HG03095 (cell line): ENCODE measurements around the gene VMO1.

Source experiments
- ATAC-seq: cut with Tn5 transposase; IDR thresholded peaks from one replicate; pipeline ENCODE4 v1.9.1; 2021; ENCODE audit warnings: moderate library complexity; ENCODE audit not compliant: unreplicated experiment

The VMO1 gene

GRCh38 chr17:4764595-4764994 lies 21.6 kb downstream of the VMO1 start:
- no peak for ATAC-seq

GRCh38 chr17:4759776-4760236 lies 26.4 kb downstream of the VMO1 start:
- ATAC-seq = no peak

DNA sequence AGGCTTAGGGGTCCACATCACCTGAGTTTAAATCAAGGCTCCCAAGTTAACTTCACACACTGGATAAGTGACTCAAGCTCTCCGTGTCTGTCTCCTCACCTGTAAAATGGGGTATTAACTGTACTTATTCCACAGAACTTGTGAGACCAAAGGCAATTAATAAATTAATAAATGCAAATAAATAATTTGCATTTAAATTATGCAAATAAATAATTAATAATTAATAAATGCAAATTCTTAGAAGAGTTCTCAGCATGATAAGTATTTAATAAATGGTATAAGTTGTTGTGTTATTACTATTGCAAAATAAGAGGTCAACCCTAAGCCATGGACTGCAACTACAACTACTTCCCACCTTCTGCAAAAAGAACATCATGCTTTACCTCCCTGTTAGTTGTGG lies 32.8 kb downstream of the VMO1 start:
- ATAC-seq = no peak

GRCh38 chr17:4751932-4752331 lies 34.2 kb downstream of the VMO1 start:
- ATAC-seq = no peak

DNA sequence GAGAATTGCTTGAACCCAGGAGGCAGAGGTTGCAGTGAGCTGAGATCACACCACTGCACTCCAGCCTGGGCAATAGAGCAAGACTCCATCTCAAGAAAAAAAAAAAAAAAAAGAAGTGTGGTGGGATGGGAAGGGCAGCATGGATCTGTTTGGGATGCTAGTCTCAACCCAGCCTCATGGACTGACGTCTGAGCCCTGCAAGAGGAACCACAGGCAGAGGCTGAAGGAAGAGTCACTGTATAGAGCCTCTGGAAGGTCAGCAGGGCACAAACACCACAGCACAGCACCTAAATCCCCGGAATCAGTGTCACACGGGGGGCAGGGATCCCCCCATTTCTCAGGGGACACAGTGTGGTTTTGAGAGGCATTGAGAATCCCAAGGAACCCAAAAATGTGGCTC lies 35.6 kb downstream of the VMO1 start:
- ATAC-seq = no peak

GRCh38 chr17:4748686-4749085 lies 37.5 kb downstream of the VMO1 start:
- no peak for ATAC-seq

DNA sequence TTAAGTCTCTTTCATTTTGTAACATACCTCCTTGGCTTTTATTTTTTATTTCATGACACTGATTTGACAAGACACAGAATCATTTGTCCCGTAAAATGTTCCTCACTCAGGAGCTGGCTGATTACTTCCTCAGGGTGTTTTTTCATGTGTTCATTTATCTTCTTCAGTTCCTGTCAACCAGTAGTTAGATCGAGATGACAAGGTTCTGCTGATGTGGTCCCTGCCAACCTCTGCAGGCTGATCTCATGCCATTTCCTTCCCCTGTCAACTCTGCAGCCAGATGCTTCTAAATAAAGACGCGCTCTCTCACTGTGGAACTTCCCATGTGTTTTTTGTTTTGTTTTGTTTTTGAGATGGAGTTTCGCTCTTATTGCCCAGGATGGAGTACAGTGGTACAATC lies 38.3 kb downstream of the VMO1 start:
- ATAC-seq = no peak

GRCh38 chr17:4744999-4745969 lies 40.9 kb downstream of the VMO1 start:
- ATAC-seq = no peak

- no peak for ATAC-seq
Measured at GRCh38 chr17:4743898-4744297, 42.3 kb downstream of the VMO1 start.

- ATAC-seq = no peak
Measured at GRCh38 chr17:4743216-4743615, 42.9 kb downstream of the VMO1 start.

DNA sequence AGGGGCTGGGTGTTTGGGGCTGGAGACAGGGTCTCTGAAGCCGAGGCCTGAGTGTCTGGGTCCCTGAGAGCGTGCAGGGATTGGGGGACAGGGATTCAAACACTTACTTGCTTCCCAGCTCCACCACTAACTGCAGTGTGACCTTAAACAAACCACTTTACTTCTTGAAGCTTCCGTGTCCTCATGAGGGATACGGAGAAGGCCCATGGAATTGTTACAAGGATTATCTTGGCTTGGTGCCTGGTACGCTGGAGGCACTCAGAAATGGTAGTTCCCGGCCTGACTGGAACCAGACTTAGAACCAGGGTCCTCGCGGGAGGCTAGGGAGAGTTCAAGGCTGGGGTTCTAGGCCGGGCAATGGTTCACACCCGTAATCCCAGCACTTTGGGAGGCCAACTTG lies 43.5 kb downstream of the VMO1 start:
- no peak for ATAC-seq

- ATAC-seq = no peak
Measured at GRCh38 chr17:4742133-4742532, 44.0 kb downstream of the VMO1 start.

DNA sequence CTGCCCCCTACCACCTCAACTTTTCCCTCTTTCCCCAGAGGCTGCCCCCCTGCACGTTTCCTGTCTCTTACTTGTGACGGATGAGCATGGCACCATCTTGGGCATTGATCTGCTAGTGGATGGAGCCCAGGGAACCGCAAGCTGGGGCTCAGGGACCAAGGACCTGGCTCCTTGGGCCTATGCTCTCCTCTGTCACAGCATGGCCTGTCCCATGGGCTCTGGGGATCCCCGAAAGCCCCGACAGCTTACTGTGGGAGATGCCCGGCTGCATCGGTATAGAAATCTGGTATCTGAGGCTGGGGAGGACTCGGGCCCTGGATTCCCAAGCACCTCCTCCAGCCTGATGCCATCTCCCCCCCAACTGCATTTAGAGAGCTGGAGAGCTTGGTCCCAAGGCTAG lies 44.6 kb downstream of the VMO1 start:
- no peak for ATAC-seq

- ATAC-seq = no peak
Measured at GRCh38 chr17:4740584-4740983, 45.6 kb downstream of the VMO1 start.

DNA sequence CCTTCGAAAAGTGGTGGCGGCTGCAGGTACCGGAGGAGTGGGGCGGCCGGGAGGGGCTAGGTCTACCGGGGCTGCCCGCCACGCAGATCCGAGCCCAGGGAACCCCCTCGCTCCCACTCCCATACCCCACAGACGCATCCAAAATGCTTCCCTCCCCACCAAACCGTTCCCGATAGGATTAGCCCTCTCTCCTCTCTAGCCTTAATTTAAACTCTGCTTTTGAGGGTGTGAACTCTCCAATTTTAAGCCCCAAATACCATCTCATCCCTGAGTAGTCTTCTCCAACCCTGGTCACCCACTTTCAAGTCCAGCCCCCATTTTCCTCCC lies 46.2 kb downstream of the VMO1 start:
- ATAC-seq = no peak

GRCh38 chr17:4739122-4740024 lies 46.8 kb downstream of the VMO1 start, which contains the start of the genes CXCL16 and ZMYND15:
TSS of gene CXCL16 (minus strand) at chr17:4739928. CDS start at chr17:4739339, 589 bp downstream.
TSS of gene ZMYND15 (plus strand) at chr17:4739833. CDS start at chr17:4740549, 716 bp downstream.
- no peak for ATAC-seq

DNA sequence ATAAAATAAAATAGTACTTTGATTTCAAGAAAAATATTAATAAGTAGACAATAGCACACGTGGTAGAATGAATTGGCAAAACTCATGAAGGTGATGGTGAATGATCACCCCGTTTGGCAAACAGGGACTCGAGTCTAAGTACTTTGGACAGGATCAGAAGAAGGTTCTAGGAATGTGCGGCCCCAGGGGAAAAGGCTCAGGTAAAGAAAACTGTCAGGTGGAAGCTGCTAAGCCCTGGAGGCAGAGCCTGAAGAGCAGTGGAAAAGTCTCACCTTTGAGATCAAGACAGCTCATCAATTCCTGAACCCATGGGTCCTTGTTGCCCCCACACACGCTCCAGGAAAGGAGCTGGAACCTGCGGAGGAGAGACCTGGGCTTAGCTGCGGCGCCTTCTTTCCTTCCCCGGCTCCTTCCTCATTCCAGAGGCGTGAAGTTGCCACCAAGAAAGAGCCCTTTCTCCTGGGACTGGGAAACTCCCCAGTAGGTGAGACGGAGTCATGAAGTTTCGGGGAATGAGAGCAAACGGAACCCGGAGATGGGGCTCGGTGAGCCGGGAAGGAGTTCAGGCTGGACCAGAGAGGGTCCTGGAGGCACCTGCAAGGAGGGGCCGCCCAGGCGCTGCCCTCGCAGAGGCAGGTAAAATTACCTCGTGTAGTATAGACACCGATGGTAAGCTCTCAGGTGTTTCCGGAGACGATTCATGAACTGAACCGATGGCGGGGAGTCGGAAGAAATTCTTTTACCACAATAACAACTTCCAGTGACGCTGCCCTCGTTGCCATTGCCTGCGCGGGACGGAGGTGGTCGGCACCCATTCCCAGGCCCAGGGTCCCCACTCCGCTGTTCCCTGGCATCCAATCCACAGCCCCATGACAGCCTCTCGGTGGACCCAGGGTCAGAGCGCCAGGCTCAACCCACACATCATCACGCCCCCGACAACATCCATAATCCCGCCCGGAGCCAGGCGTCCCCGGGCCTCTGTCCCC lies 47.7 kb downstream of the VMO1 start:
- ATAC-seq = no peak

DNA sequence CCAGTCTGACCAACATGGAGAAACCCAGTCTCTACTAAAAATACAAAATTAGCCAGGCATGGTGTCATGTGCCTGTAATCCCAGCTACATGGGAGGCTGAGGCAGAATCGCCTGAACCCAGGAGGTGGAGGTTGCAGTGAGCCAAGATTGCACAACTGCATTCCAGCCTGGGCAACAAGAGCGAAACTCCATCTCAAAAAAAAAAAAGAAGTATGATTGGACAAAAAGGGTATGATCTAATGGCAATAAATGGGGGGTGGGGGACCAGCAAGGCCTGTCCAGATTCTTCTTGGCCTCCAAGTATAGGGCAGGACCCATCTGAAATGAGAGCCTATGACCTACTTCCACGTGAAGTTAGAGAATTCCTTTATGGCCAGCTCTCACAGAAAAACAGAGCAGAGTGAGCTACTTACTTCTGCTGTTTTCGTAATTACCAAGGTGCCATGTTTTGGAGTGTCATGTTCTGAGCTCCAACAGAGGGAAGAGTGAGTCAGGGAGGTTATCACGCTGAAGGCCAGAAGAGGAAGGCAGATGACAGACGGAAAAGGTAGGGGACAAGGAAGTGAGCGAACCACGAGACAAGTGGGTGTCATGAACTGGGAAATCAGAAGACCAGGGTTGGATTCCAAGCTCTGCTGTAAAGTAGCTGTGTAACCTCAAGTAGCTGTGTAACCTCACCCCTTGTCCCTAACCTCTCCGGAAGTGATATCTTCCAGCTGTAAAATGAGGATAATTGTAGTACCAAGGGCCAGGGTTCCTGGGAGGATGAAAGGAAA lies 50.1 kb downstream of the VMO1 start:
- no peak for ATAC-seq
